Osteoblast (primary cell): ENCODE data around the gene TNRC18. TPM values are rescaled to one million over a fixed set of nuclear protein-coding genes. Genes with fewer than 3 reads are reported as not detected.
A peak's percentile ranks its signal among the peaks of the same experiment; 100 is the strongest.

Source experiments
- DNase-seq: peaks from one replicate; pipeline ENCODE4 v3.0.0; 2011; ENCODE audit warnings: low spot score, mixed read lengths; ENCODE audit not compliant: insufficient read length; ENCODE audit errors: missing footprints
- H2AFZ ChIP-seq: 2 replicates; pipeline ENCODE4 v1.6.0; 2011; ENCODE audit warnings: mild to moderate bottlenecking, low read length
- H3K27ac ChIP-seq: 2 replicates; pipeline ENCODE4 v1.5.1; 2011; ENCODE audit warnings: mild to moderate bottlenecking, low read depth, low read length, moderate library complexity
- H3K27me3 ChIP-seq: 2 replicates; pipeline ENCODE4 v1.6.0; 2012; ENCODE audit warnings: mild to moderate bottlenecking, control low read depth, inconsistent platforms, low read length, moderate library complexity; ENCODE audit not compliant: insufficient read depth
- H3K36me3 ChIP-seq: 2 replicates; pipeline ENCODE4 v1.5.1; 2011; ENCODE audit warnings: mild to moderate bottlenecking, low read length, control low read depth, moderate library complexity; ENCODE audit not compliant: insufficient read depth
- H3K4me1 ChIP-seq: 2 replicates; pipeline ENCODE4 v1.5.1; 2011; ENCODE audit warnings: mild to moderate bottlenecking, low read length, control low read depth, moderate library complexity; ENCODE audit not compliant: insufficient read depth
- H3K4me2 ChIP-seq: 2 replicates; pipeline ENCODE4 v1.6.0; 2011; ENCODE audit warnings: mild to moderate bottlenecking, low read length; ENCODE audit not compliant: insufficient read depth
- H3K4me3 ChIP-seq: fragments of 200-600 bp; sonication (generic); 3 replicates; pipeline ENCODE4 v1.5.1; 2012; ENCODE audit warnings: mild to moderate bottlenecking, low read length, inconsistent platforms; ENCODE audit not compliant: insufficient read depth
- H3K79me2 ChIP-seq: 2 replicates; pipeline ENCODE4 v1.6.0; 2012; ENCODE audit warnings: mild to moderate bottlenecking, low read length, control low read depth, inconsistent platforms; ENCODE audit not compliant: insufficient read depth
- H3K9me3 ChIP-seq: 2 replicates; pipeline ENCODE4 v1.5.1; 2011; ENCODE audit warnings: low read depth, low read length, control low read depth
- H4K20me1 ChIP-seq: 2 replicates; pipeline ENCODE4 v1.6.0; 2012; ENCODE audit warnings: mild to moderate bottlenecking, low read length, control low read depth; ENCODE audit not compliant: insufficient read depth
- total RNA-seq: library from RNA; depleted of rRNA; stranded (reverse); fragments of >200 nt; gene quantifications from 2 replicates; pipeline ENCODE4 v1.2.3, GENCODE V29; 2012
- TF ChIP-seq, protein P1 (sequence below): IDR thresholded peaks from 2 replicates; pipeline ENCODE4 v1.5.1; 2011; ENCODE audit warnings: mild to moderate bottlenecking, low read depth, low read length, moderate library complexity; ENCODE audit errors: extremely low read depth

Gene TNRC18
- total RNA-seq, 1 donor: 83.6 TPM

- peak; percentile 84 for DNase-seq
- Histone ChIP-seq H2AFZ (no peak overlapping the region), H3K4me3 (no peak overlapping the region), H3K79me2 (peaks cover 90% of the 10 kb centered on the region), H3K9me3 (no peaks in the 10 kb centered on the region), H3K36me3 (peaks cover 63% of the 10 kb centered on the region), H3K27me3 (no peaks in the 10 kb centered on the region), H3K4me2 (no peak overlapping the region), H3K27ac (no peak overlapping the region), H4K20me1 (peaks cover 44% of the 10 kb centered on the region), H3K4me1 (no peaks in the 10 kb centered on the region)
- TF ChIP-seq, protein P1, sequence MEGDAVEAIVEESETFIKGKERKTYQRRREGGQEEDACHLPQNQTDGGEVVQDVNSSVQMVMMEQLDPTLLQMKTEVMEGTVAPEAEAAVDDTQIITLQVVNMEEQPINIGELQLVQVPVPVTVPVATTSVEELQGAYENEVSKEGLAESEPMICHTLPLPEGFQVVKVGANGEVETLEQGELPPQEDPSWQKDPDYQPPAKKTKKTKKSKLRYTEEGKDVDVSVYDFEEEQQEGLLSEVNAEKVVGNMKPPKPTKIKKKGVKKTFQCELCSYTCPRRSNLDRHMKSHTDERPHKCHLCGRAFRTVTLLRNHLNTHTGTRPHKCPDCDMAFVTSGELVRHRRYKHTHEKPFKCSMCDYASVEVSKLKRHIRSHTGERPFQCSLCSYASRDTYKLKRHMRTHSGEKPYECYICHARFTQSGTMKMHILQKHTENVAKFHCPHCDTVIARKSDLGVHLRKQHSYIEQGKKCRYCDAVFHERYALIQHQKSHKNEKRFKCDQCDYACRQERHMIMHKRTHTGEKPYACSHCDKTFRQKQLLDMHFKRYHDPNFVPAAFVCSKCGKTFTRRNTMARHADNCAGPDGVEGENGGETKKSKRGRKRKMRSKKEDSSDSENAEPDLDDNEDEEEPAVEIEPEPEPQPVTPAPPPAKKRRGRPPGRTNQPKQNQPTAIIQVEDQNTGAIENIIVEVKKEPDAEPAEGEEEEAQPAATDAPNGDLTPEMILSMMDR: no peak
Measured at GRCh38 chr7:5390918-5391317, 32.7 kb downstream of the TNRC18 start.

DNA sequence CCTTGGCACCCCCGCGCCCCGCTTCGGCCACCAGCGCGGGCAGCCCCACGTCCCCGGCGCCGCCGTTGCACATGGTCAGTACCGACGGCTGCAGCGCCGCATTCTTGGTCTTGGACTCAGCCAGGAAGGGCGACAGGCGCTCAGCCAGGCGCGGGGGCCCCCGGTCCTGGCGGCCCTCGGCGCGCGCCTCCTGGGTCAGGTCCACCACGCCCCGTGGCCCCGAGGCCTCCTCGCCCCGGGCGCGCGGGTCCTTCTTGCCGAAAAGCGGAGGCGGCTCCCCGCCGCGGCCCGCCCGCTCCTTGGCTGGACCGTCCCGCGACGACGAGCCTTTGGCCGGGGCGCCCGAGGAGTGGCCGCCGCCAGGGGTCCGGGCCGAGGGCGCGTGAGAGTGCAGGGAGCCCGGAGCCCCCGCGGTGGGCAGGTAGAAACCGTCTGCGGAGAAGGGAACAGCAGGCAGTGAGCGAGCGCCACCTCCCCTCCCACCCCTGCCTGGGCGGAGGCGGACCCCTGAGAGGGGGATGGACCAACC lies 34.7 kb downstream of the TNRC18 start:
- no peaks in the 10 kb centered on the region for H3K9me3 ChIP-seq
- H4K20me1 ChIP-seq: peaks cover 40% of the 10 kb centered on the region
- no peak overlapping the region for H3K27ac ChIP-seq
- no peak overlapping the region for H3K4me2 ChIP-seq
- peak; percentile 86 for DNase-seq
- H3K4me3 ChIP-seq: no peak overlapping the region
- no peaks in the 10 kb centered on the region for H3K27me3 ChIP-seq
- TF ChIP-seq, protein P1: no peak
- H2AFZ ChIP-seq: no peak overlapping the region
- no peaks in the 10 kb centered on the region for H3K4me1 ChIP-seq
- H3K79me2 ChIP-seq: peaks cover 85% of the 10 kb centered on the region
- H3K36me3 ChIP-seq: peaks cover 66% of the 10 kb centered on the region

GRCh38 chr7:5388273-5388901 lies 35.2 kb downstream of the TNRC18 start:
- DNase-seq: peak; percentile 67
- no peak overlapping the region for H3K4me3 ChIP-seq
- peaks cover 60% of the 10 kb centered on the region for H3K36me3 ChIP-seq
- H4K20me1 ChIP-seq: peaks cover 41% of the 10 kb centered on the region
- H3K79me2 ChIP-seq: peaks cover 85% of the 10 kb centered on the region
- no peak overlapping the region for H3K4me2 ChIP-seq
- no peak overlapping the region for H3K27ac ChIP-seq
- H3K9me3 ChIP-seq: no peaks in the 10 kb centered on the region
- peaks cover under 1% of the 10 kb centered on the region for H3K4me1 ChIP-seq
- no peak overlapping the region for H2AFZ ChIP-seq
- H3K27me3 ChIP-seq: no peaks in the 10 kb centered on the region
- TF ChIP-seq, protein P1: no peak

- Histone ChIP-seq H3K79me2 (peaks cover 85% of the 10 kb centered on the region), H3K4me2 (no peak overlapping the region), H3K4me3 (no peak overlapping the region)
Measured at GRCh38 chr7:5387711-5388245, 35.9 kb downstream of the TNRC18 start.

More at GRCh38 chr7:5387711-5388245, 35.9 kb downstream of the TNRC18 start:
- H3K4me1 ChIP-seq: peaks cover 5% of the 10 kb centered on the region
- peak; percentile 76 for DNase-seq
- no peaks in the 10 kb centered on the region for H3K27me3 ChIP-seq
- no peak overlapping the region for H3K27ac ChIP-seq
- no peaks in the 10 kb centered on the region for H3K9me3 ChIP-seq
- TF ChIP-seq, protein P1: no peak
- no peak overlapping the region for H2AFZ ChIP-seq
- H4K20me1 ChIP-seq: peaks cover 42% of the 10 kb centered on the region
- peaks cover 57% of the 10 kb centered on the region for H3K36me3 ChIP-seq
